ENCODE measurements around the gene LRP1. TPM values are rescaled to one million over a fixed set of nuclear protein-coding genes. Genes with fewer than 3 reads are reported as not detected.
A peak's percentile ranks its signal among the peaks of the same experiment; 100 is the strongest.

LRP1 gene
- total and polyA plus RNA-seq, 2 of the 4 experiments (the other 2 are of a cell fraction) = 73.1 to 142 TPM

DNA sequence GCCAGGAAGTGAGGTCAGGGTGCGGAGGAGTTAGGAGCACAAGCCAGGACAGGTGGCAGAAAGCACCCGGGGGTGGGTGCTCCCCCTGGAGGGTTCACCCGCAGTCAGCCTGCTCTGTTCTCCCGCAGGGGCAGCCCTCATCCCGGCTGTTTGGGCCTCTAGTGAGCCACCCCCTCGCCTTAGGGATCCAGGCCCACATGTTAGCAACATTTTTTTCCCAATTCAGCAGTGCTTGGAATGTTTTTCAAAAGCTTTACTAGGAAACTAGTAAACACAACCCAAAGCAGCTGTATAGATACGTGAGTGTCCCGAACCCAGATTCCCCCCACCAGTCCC, 59.8 kb downstream of the LRP1 start:
- H3K23ac ChIP-seq (ENCODE audit: low read depth, low read length) = no peak overlapping the region
- no peak overlapping the region for H4K91ac ChIP-seq (ENCODE audit: insufficient read depth, low read depth, low read length)
- peaks cover 39% of the 10 kb centered on the region for H4K20me1 ChIP-seq (ENCODE audit: insufficient read depth, low read length)
- H2AK5ac ChIP-seq (ENCODE audit: low read depth, low read length) = no peak overlapping the region
- DNase-seq = no peak
- ChIA-PET POLR2A (ENCODE audit: unreplicated experiment) (no interaction called here), CTCF (no interaction called here)
- intact Hi-C loops (cut with micrococcal nuclease) (no loop called here), in situ Hi-C loops (cut with MboI; ENCODE audit: low sequenced_read_pairs) (no loop called here), dilution Hi-C loops (cut with HindIII; ENCODE audit: low sequenced_read_pairs, unreplicated experiment) (no loop called here)
- no peak overlapping the region for H3K4me3 ChIP-seq (ENCODE audit: insufficient read depth, low read depth, low read length)
- no peak overlapping the region for H3K9ac ChIP-seq (ENCODE audit: low read depth, low read length)
- no peak overlapping the region for H2BK120ac ChIP-seq (ENCODE audit: low read depth, low read length)
- no peaks in the 10 kb centered on the region for H3K27me3 ChIP-seq (ENCODE audit: control insufficient read depth, insufficient read depth, low read length)
- H3K27ac ChIP-seq (ENCODE audit: insufficient read depth, low read length) = no peak overlapping the region
- H3K36me3 ChIP-seq (ENCODE audit: control insufficient read depth, insufficient read depth, low read length) = peaks cover 99% of the 10 kb centered on the region
- no peak overlapping the region for H2BK5ac ChIP-seq (ENCODE audit: low read depth, low read length, poor library complexity, severe bottlenecking)
- H3K18ac ChIP-seq (ENCODE audit: low read depth, low read length) = no peak overlapping the region
- peak overlapping the region; percentile 50 for H2AK9ac ChIP-seq (replicated peaks; ENCODE audit: low read depth, low read length, poor library complexity)
- 86% methylated on average over 6 of the region's 8 CpGs; no CpG with 5 or more reads in 1 of the 2 experiments for WGBS, 2 experiments (ENCODE audit: extremely low coverage in 2 of 2, insufficient read length in 1 of 2)
- TF ChIP-seq BHLHE40 (IDR thresholded peaks at IDR 0.05; ENCODE audit: low read depth, low read length) (no peak), RAD21 (IDR thresholded peaks at IDR 0.05; ENCODE audit: low read length) (no peak), RCOR1 (IDR thresholded peaks at IDR 0.05; ENCODE audit: insufficient replicate concordance, low read length) (no peak), POLR2A (IDR thresholded peaks at IDR 0.05; ENCODE audit: low read depth, low read length) (no peak), RFX5 (IDR thresholded peaks at IDR 0.05; ENCODE audit: low read depth, low read length) (no peak), MAFK (IDR thresholded peaks at IDR 0.05; ENCODE audit: low read depth, low read length) (no peak), SMC3 (IDR thresholded peaks at IDR 0.05; ENCODE audit: low read depth, low read length) (no peak), MXI1 (IDR thresholded peaks at IDR 0.05; ENCODE audit: borderline replicate concordance, low read depth, low read length) (no peak), FOS (IDR thresholded peaks at IDR 0.05; ENCODE audit: low read depth, low read length) (no peak), NFE2L2 (IDR thresholded peaks at IDR 0.05; ENCODE audit: low read depth, low read length) (no peak), CHD1 (IDR thresholded peaks at IDR 0.05; ENCODE audit: low read depth, low read length) (no peak), CEBPB (IDR thresholded peaks at IDR 0.05; ENCODE audit: low read depth, low read length) (no peak), MAZ (IDR thresholded peaks at IDR 0.05; ENCODE audit: borderline replicate concordance, low read depth, low read length) (no peak)
- TF ChIP-seq, protein P1, sequence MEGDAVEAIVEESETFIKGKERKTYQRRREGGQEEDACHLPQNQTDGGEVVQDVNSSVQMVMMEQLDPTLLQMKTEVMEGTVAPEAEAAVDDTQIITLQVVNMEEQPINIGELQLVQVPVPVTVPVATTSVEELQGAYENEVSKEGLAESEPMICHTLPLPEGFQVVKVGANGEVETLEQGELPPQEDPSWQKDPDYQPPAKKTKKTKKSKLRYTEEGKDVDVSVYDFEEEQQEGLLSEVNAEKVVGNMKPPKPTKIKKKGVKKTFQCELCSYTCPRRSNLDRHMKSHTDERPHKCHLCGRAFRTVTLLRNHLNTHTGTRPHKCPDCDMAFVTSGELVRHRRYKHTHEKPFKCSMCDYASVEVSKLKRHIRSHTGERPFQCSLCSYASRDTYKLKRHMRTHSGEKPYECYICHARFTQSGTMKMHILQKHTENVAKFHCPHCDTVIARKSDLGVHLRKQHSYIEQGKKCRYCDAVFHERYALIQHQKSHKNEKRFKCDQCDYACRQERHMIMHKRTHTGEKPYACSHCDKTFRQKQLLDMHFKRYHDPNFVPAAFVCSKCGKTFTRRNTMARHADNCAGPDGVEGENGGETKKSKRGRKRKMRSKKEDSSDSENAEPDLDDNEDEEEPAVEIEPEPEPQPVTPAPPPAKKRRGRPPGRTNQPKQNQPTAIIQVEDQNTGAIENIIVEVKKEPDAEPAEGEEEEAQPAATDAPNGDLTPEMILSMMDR (conservative IDR thresholded peaks at IDR 0.05; ENCODE audit: low read depth, low read length) = no peak
- TF ChIP-seq, protein P2, sequence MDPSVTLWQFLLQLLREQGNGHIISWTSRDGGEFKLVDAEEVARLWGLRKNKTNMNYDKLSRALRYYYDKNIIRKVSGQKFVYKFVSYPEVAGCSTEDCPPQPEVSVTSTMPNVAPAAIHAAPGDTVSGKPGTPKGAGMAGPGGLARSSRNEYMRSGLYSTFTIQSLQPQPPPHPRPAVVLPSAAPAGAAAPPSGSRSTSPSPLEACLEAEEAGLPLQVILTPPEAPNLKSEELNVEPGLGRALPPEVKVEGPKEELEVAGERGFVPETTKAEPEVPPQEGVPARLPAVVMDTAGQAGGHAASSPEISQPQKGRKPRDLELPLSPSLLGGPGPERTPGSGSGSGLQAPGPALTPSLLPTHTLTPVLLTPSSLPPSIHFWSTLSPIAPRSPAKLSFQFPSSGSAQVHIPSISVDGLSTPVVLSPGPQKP (IDR thresholded peaks at IDR 0.05; ENCODE audit: borderline replicate concordance, low read depth, low read length) = no peak
- TF ChIP-seq, protein P3, sequence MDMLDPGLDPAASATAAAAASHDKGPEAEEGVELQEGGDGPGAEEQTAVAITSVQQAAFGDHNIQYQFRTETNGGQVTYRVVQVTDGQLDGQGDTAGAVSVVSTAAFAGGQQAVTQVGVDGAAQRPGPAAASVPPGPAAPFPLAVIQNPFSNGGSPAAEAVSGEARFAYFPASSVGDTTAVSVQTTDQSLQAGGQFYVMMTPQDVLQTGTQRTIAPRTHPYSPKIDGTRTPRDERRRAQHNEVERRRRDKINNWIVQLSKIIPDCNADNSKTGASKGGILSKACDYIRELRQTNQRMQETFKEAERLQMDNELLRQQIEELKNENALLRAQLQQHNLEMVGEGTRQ (IDR thresholded peaks at IDR 0.05; ENCODE audit: low read depth, low read length) = no peak
- no peak overlapping the region for H4K8ac ChIP-seq (ENCODE audit: low read depth in 2 of 2, low read length in 2 of 2)
- no peaks in the 10 kb centered on the region for H3K4me1 ChIP-seq (ENCODE audit: control insufficient read depth, insufficient read depth, low read length)
- H3K79me1 ChIP-seq (ENCODE audit: low read depth in 1 of 2, low read length in 2 of 2) = peaks cover 5 to 45% of the 10 kb centered on the region in 2 experiments; a peak in 3 of 4 replicates
- H2BK20ac ChIP-seq (ENCODE audit: low read depth, low read length) = no peak overlapping the region
- H3K56ac ChIP-seq (ENCODE audit: extremely low read depth, insufficient read depth, low read length) = no peak overlapping the region
- H2AFZ ChIP-seq (replicated peaks; ENCODE audit: low read length, poor library complexity) = no peak overlapping the region
- peaks cover 7% of the 10 kb centered on the region; the same call in 1 of the 2 replicates for H3K9me1 ChIP-seq (ENCODE audit: insufficient read depth, low read length)
- H3K4ac ChIP-seq (ENCODE audit: low read depth, low read length) = no peak overlapping the region
- H4K5ac ChIP-seq (ENCODE audit: low read depth, low read length) = no peak overlapping the region
- BruUV-seq (replicated peaks) = no TSS peak
- H3K14ac ChIP-seq (replicated peaks; ENCODE audit: low read depth, low read length) = no peak overlapping the region
- no peak overlapping the region for H3K4me2 ChIP-seq (ENCODE audit: low read depth, low read length)
- H3K9me3 ChIP-seq (ENCODE audit: control insufficient read depth, insufficient read depth, low read length) = no peaks in the 10 kb centered on the region
- ATAC-seq (ENCODE audit: low read depth) = no peak
- no peak overlapping the region for H2BK15ac ChIP-seq (ENCODE audit: low read depth, low read length)

All from IMR-90 (cell line).